ENCODE results near the gene CYTH3.
"Not testable (repeated sequence)": the region's sequence is repeated elsewhere in the genome, so short reads cannot be mapped to it uniquely, and the experiment has no call there.

The CYTH3 gene

GRCh38 chr7:6272481-6273323 is at the start of gene CYTH3:
Gene CYTH3, minus strand, starts transcription at chr7:6272624. Its CDS starts 117 bp downstream, at chr7:6272507.
- Histone ChIP-seq H3K9ac (ENCODE audit: low read depth, low read length) (peak within 1 kb of the TSS; percentile 73), H3K4me1 (ENCODE audit: insufficient read depth, low read length) (peaks cover 12% of the 10 kb centered on the region), H3K36me3 (ENCODE audit: insufficient read depth, low read length) (no peaks in the 10 kb centered on the region), H3K9me3 (ENCODE audit: control insufficient read depth, insufficient read depth, low read length) (no peaks in the 10 kb centered on the region)

GRCh38 chr7:6320791-6321190 is 48.4 kb upstream of the CYTH3 start:
- no peaks in the 10 kb centered on the region for H3K9me3 ChIP-seq (ENCODE audit: control insufficient read depth, insufficient read depth, low read length)
- no peaks in the 10 kb centered on the region for H3K36me3 ChIP-seq (ENCODE audit: insufficient read depth, low read length)
- H3K9ac ChIP-seq (ENCODE audit: low read depth, low read length) = no peak overlapping the region
- H3K4me1 ChIP-seq (ENCODE audit: insufficient read depth, low read length) = peaks cover 8% of the 10 kb centered on the region

- Histone ChIP-seq H3K4me1 (ENCODE audit: insufficient read depth, low read length) (peaks cover 8% of the 10 kb centered on the region), H3K9ac (ENCODE audit: low read depth, low read length) (no peak overlapping the region; the same call in 1 of the 2 replicates), H3K36me3 (ENCODE audit: insufficient read depth, low read length) (no peaks in the 10 kb centered on the region), H3K9me3 (ENCODE audit: control insufficient read depth, insufficient read depth, low read length) (no peaks in the 10 kb centered on the region)
Measured at GRCh38 chr7:6317797-6318438, 45.5 kb upstream of the CYTH3 start.

GRCh38 chr7:6316226-6316625 is 43.8 kb upstream of the CYTH3 start:
- no peak overlapping the region for H3K9ac ChIP-seq (ENCODE audit: low read depth, low read length)

GRCh38 chr7:6315746-6316145 is 43.3 kb upstream of the CYTH3 start:
- Histone ChIP-seq H3K9ac (ENCODE audit: low read depth, low read length) (no peak overlapping the region), H3K4me1 (ENCODE audit: insufficient read depth, low read length) (peaks cover 8% of the 10 kb centered on the region), H3K9me3 (ENCODE audit: control insufficient read depth, insufficient read depth, low read length) (no peaks in the 10 kb centered on the region), H3K36me3 (ENCODE audit: insufficient read depth, low read length) (no peaks in the 10 kb centered on the region)

More at GRCh38 chr7:6316226-6316625, 43.8 kb upstream of the CYTH3 start:
- no peaks in the 10 kb centered on the region for H3K36me3 ChIP-seq (ENCODE audit: insufficient read depth, low read length)
- H3K4me1 ChIP-seq (ENCODE audit: insufficient read depth, low read length) = peaks cover 8% of the 10 kb centered on the region
- no peaks in the 10 kb centered on the region for H3K9me3 ChIP-seq (ENCODE audit: control insufficient read depth, insufficient read depth, low read length)

- no peaks in the 10 kb centered on the region for H3K36me3 ChIP-seq (ENCODE audit: insufficient read depth, low read length)
- no peaks in the 10 kb centered on the region for H3K9me3 ChIP-seq (ENCODE audit: control insufficient read depth, insufficient read depth, low read length)
- H3K9ac ChIP-seq (ENCODE audit: low read depth, low read length) = no peak overlapping the region
- H3K4me1 ChIP-seq (ENCODE audit: insufficient read depth, low read length) = no peaks in the 10 kb centered on the region
Measured at GRCh38 chr7:6310271-6310993, 38.0 kb upstream of the CYTH3 start.

GRCh38 chr7:6307762-6308161 is 35.3 kb upstream of the CYTH3 start:
- H3K9ac ChIP-seq (ENCODE audit: low read depth, low read length) = no peak overlapping the region

GRCh38 chr7:6306471-6306870 is 34.0 kb upstream of the CYTH3 start:
- H3K9me3 ChIP-seq (ENCODE audit: control insufficient read depth, insufficient read depth, low read length) = no peaks in the 10 kb centered on the region
- no peaks in the 10 kb centered on the region for H3K4me1 ChIP-seq (ENCODE audit: insufficient read depth, low read length)
- H3K9ac ChIP-seq (ENCODE audit: low read depth, low read length) = no peak overlapping the region
- H3K36me3 ChIP-seq (ENCODE audit: insufficient read depth, low read length) = no peaks in the 10 kb centered on the region

More at GRCh38 chr7:6307762-6308161, 35.3 kb upstream of the CYTH3 start:
- Histone ChIP-seq H3K9me3 (ENCODE audit: control insufficient read depth, insufficient read depth, low read length) (no peaks in the 10 kb centered on the region), H3K36me3 (ENCODE audit: insufficient read depth, low read length) (no peaks in the 10 kb centered on the region), H3K4me1 (ENCODE audit: insufficient read depth, low read length) (no peaks in the 10 kb centered on the region)

GRCh38 chr7:6305330-6305729 is 32.9 kb upstream of the CYTH3 start:
- Histone ChIP-seq H3K9ac (ENCODE audit: low read depth, low read length) (no peak overlapping the region), H3K9me3 (ENCODE audit: control insufficient read depth, insufficient read depth, low read length) (no peaks in the 10 kb centered on the region), H3K4me1 (ENCODE audit: insufficient read depth, low read length) (no peaks in the 10 kb centered on the region), H3K36me3 (ENCODE audit: insufficient read depth, low read length) (no peaks in the 10 kb centered on the region)

GRCh38 chr7:6301446-6301845 is 29.0 kb upstream of the CYTH3 start:
- H3K9ac ChIP-seq (ENCODE audit: low read depth, low read length); H3K36me3 ChIP-seq (ENCODE audit: insufficient read depth, low read length); H3K4me1 ChIP-seq (ENCODE audit: insufficient read depth, low read length); H3K9me3 ChIP-seq (ENCODE audit: control insufficient read depth, insufficient read depth, low read length): not testable (repeated sequence)

GRCh38 chr7:6299774-6300173 is 27.4 kb upstream of the CYTH3 start:
- no peaks in the 10 kb centered on the region for H3K36me3 ChIP-seq (ENCODE audit: insufficient read depth, low read length)
- H3K4me1 ChIP-seq (ENCODE audit: insufficient read depth, low read length) = no peaks in the 10 kb centered on the region
- no peaks in the 10 kb centered on the region for H3K9me3 ChIP-seq (ENCODE audit: control insufficient read depth, insufficient read depth, low read length)
- no peak overlapping the region for H3K9ac ChIP-seq (ENCODE audit: low read depth, low read length)

- H3K36me3 ChIP-seq (ENCODE audit: insufficient read depth, low read length) = no peaks in the 10 kb centered on the region
- H3K4me1 ChIP-seq (ENCODE audit: insufficient read depth, low read length) = no peaks in the 10 kb centered on the region
- no peak overlapping the region for H3K9ac ChIP-seq (ENCODE audit: low read depth, low read length)
- no peaks in the 10 kb centered on the region for H3K9me3 ChIP-seq (ENCODE audit: control insufficient read depth, insufficient read depth, low read length)
Measured at GRCh38 chr7:6294839-6295238, 22.4 kb upstream of the CYTH3 start.

- Histone ChIP-seq H3K9ac (ENCODE audit: low read depth, low read length) (no peak overlapping the region), H3K9me3 (ENCODE audit: control insufficient read depth, insufficient read depth, low read length) (no peaks in the 10 kb centered on the region), H3K36me3 (ENCODE audit: insufficient read depth, low read length) (no peaks in the 10 kb centered on the region), H3K4me1 (ENCODE audit: insufficient read depth, low read length) (no peaks in the 10 kb centered on the region)
Measured at GRCh38 chr7:6293202-6293601, 20.8 kb upstream of the CYTH3 start.

GRCh38 chr7:6291941-6292340 is 19.5 kb upstream of the CYTH3 start:
- H3K36me3 ChIP-seq (ENCODE audit: insufficient read depth, low read length); H3K9me3 ChIP-seq (ENCODE audit: control insufficient read depth, insufficient read depth, low read length); H3K4me1 ChIP-seq (ENCODE audit: insufficient read depth, low read length); H3K9ac ChIP-seq (ENCODE audit: low read depth, low read length): not testable (repeated sequence)
